ENCODE results near the gene HELT.
"Not testable (repeated sequence)": the region's sequence is repeated elsewhere in the genome, so short reads cannot be mapped to it uniquely, and the experiment has no call there.

HELT gene

GRCh38 chr4:185050286-185050685 is 32.0 kb downstream of the HELT start:
- peaks cover 17% of the 10 kb centered on the region for H3K4me1 ChIP-seq (ENCODE audit: insufficient read depth, low read length)
- not testable (repeated sequence) for H3K4me3 ChIP-seq (ENCODE audit: low read length); H3K9ac ChIP-seq (ENCODE audit: low read depth, low read length); H3K36me3 ChIP-seq (ENCODE audit: insufficient read depth, low read depth, low read length); H3K27ac ChIP-seq (ENCODE audit: low read length); H3K27me3 ChIP-seq (ENCODE audit: insufficient read depth, low read length)
- peaks cover 18% of the 10 kb centered on the region for H3K9me3 ChIP-seq (ENCODE audit: insufficient read depth, low read depth, low read length)

DNA sequence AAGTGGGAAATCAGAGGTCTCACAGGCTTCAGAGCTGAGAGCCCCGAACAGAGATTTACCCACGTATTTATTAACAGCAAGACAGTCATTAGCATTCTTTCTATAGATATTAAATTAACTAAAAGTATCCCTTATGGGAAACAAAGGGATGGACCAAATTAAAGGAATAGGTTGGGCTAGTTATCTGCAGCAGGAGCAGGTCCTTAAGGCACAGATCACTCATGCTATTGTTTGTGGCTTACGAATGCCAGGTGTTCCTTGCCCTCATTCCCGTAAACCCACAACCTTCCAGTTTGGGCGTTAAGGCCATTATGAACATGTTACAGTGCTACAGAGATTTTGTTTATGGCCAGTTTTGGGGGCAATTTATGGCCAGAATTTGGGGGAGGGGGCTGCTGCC is 33.0 kb downstream of the HELT start:
- H3K27ac ChIP-seq (ENCODE audit: low read length); H3K36me3 ChIP-seq (ENCODE audit: insufficient read depth, low read depth, low read length); H3K4me3 ChIP-seq (ENCODE audit: low read length); H3K9ac ChIP-seq (ENCODE audit: low read depth, low read length): not testable (repeated sequence)
- Histone ChIP-seq H3K4me1 (ENCODE audit: insufficient read depth, low read length) (peaks cover 27% of the 10 kb centered on the region), H3K27me3 (ENCODE audit: insufficient read depth, low read length) (peaks cover 18% of the 10 kb centered on the region; the same call in 1 of the 2 replicates), H3K9me3 (ENCODE audit: insufficient read depth, low read depth, low read length) (peaks cover 18% of the 10 kb centered on the region)

- Histone ChIP-seq H3K27me3 (ENCODE audit: insufficient read depth, low read length) (peaks cover 25% of the 10 kb centered on the region; the same call in 1 of the 2 replicates), H3K9ac (ENCODE audit: low read depth, low read length) (no peak overlapping the region), H3K9me3 (ENCODE audit: insufficient read depth, low read depth, low read length) (peaks cover 18% of the 10 kb centered on the region), H3K36me3 (ENCODE audit: insufficient read depth, low read depth, low read length) (0 out of 2 replicates have a peak, but pooled peaks cover 4% of the 10 kb centered on the region), H3K27ac (ENCODE audit: low read length) (no peak overlapping the region), H3K4me3 (ENCODE audit: low read length) (no peak overlapping the region), H3K4me1 (ENCODE audit: insufficient read depth, low read length) (peaks cover 33% of the 10 kb centered on the region)
Observed at GRCh38 chr4:185053746-185054145, 35.5 kb downstream of the HELT start.

DNA sequence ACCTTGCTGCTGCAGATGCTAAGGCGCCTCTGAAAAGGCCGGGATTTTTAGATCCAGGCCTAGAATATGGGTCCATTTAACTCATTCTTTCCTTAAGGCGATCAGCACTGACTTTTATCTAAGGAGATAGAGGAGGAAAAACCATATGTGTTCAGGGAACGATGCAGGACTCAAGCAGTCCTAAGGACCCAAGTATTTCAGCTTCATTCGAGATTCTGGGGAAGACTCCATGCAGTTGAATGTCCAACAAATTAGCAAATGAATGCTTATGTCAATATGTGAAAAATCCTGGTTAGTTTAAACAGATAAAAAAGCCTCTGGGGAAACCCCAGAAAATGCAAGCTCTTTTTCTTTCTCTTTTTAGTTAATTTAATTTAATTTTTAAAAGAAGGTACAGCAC is 36.0 kb downstream of the HELT start:
- Histone ChIP-seq H3K27me3 (ENCODE audit: insufficient read depth, low read length) (peaks cover 25% of the 10 kb centered on the region; the same call in 1 of the 2 replicates), H3K27ac (ENCODE audit: low read length) (no peak overlapping the region), H3K9ac (ENCODE audit: low read depth, low read length) (no peak overlapping the region), H3K4me3 (ENCODE audit: low read length) (0 out of 2 replicates have a peak overlapping the region, but pooled peaks have one; percentile 41), H3K9me3 (ENCODE audit: insufficient read depth, low read depth, low read length) (peaks cover 18% of the 10 kb centered on the region), H3K36me3 (ENCODE audit: insufficient read depth, low read depth, low read length) (0 out of 2 replicates have a peak, but pooled peaks cover 4% of the 10 kb centered on the region), H3K4me1 (ENCODE audit: insufficient read depth, low read length) (peaks cover 33% of the 10 kb centered on the region)

GRCh38 chr4:185054886-185055285 is 36.6 kb downstream of the HELT start:
- Histone ChIP-seq H3K9me3 (ENCODE audit: insufficient read depth, low read depth, low read length) (peaks cover 18% of the 10 kb centered on the region), H3K4me3 (ENCODE audit: low read length) (peak overlapping the region; percentile 41), H3K27me3 (ENCODE audit: insufficient read depth, low read length) (peaks cover 25% of the 10 kb centered on the region; the same call in 1 of the 2 replicates)

DNA sequence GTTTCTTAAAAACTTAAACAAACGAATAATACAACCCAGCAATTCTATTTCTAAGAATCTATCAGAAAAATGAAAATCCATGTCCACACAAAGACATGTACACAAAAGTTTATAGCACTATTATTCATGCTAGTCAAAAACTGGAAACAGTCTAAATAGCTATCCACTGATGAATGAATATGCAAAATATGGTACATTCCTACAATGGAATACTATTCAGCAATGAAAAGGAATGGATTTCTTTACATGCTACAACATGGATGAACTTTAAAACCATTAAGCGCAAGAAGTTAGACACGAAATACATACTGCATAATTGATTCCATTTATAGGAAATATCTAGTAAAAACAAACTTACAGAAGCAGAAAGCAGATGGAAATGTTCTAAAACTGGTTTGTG is 43.3 kb downstream of the HELT start:
- Histone ChIP-seq H3K36me3 (ENCODE audit: insufficient read depth, low read depth, low read length) (no peaks in the 10 kb centered on the region), H3K9ac (ENCODE audit: low read depth, low read length) (no peak overlapping the region), H3K9me3 (ENCODE audit: insufficient read depth, low read depth, low read length) (no peaks in the 10 kb centered on the region), H3K4me3 (ENCODE audit: low read length) (no peak overlapping the region), H3K27me3 (ENCODE audit: insufficient read depth, low read length) (peaks cover 7% of the 10 kb centered on the region; the same call in 1 of the 2 replicates), H3K4me1 (ENCODE audit: insufficient read depth, low read length) (peaks cover 3% of the 10 kb centered on the region; the same call in 1 of the 2 replicates), H3K27ac (ENCODE audit: low read length) (no peak overlapping the region)

More at GRCh38 chr4:185054886-185055285, 36.6 kb downstream of the HELT start:
- Histone ChIP-seq H3K9ac (ENCODE audit: low read depth, low read length) (no peak overlapping the region), H3K36me3 (ENCODE audit: insufficient read depth, low read depth, low read length) (0 out of 2 replicates have a peak, but pooled peaks cover 4% of the 10 kb centered on the region), H3K4me1 (ENCODE audit: insufficient read depth, low read length) (peaks cover 33% of the 10 kb centered on the region), H3K27ac (ENCODE audit: low read length) (no peak overlapping the region)

DNA sequence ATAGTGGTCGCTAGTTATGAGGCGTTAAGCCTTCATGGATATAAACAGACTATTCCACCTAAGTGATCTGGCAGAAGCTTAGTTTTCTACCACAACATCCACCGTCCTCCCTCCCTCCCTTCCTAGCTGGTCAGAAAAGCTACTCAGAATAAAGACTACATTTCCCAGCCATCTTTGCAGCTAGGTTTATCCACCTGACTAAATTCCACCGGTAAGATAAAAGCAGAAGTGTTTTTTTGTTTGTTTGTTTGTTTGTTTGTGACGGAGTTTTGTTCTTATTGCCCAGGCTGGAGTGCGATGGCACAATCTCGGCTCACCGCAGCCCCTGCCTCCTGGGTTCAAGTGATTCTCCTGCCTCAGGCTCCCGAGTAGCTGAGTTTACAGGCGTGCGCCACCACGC is 44.3 kb downstream of the HELT start:
- H3K27ac ChIP-seq (ENCODE audit: low read length) = no peak overlapping the region
- H3K4me1 ChIP-seq (ENCODE audit: insufficient read depth, low read length) = no peaks in the 10 kb centered on the region
- no peak overlapping the region for H3K4me3 ChIP-seq (ENCODE audit: low read length)
- no peaks in the 10 kb centered on the region for H3K36me3 ChIP-seq (ENCODE audit: insufficient read depth, low read depth, low read length)
- H3K27me3 ChIP-seq (ENCODE audit: insufficient read depth, low read length) = peaks cover 7% of the 10 kb centered on the region; the same call in 1 of the 2 replicates
- H3K9me3 ChIP-seq (ENCODE audit: insufficient read depth, low read depth, low read length) = no peaks in the 10 kb centered on the region
- no peak overlapping the region for H3K9ac ChIP-seq (ENCODE audit: low read depth, low read length)

DNA sequence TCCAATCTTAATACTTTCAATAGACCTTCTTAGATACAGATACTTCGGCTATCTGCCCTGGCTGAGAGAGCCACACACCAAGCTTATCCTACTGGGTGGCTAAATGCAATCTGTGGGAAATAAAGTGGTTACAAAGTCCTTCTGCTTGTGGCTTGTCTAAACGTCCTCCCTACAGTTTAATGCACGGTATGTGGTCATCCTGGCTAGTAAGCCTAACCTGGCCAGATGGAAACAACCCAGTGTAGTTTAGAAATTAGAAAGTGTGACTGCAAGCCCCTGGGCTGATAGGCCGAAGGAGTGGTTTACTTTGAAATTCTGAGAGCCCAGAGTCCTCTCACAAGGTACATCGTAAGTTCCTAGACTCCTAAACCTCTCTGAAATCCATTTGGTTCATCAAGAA is 47.9 kb downstream of the HELT start:
- H3K4me3 ChIP-seq (ENCODE audit: low read length) = no peak overlapping the region
- no peak overlapping the region for H3K9ac ChIP-seq (ENCODE audit: low read depth, low read length)
- no peaks in the 10 kb centered on the region for H3K36me3 ChIP-seq (ENCODE audit: insufficient read depth, low read depth, low read length)
- peaks cover 3% of the 10 kb centered on the region; the same call in 1 of the 2 replicates for H3K4me1 ChIP-seq (ENCODE audit: insufficient read depth, low read length)
- H3K9me3 ChIP-seq (ENCODE audit: insufficient read depth, low read depth, low read length) = no peaks in the 10 kb centered on the region
- no peak overlapping the region for H3K27ac ChIP-seq (ENCODE audit: low read length)
- no peaks in the 10 kb centered on the region for H3K27me3 ChIP-seq (ENCODE audit: insufficient read depth, low read length)

DNA sequence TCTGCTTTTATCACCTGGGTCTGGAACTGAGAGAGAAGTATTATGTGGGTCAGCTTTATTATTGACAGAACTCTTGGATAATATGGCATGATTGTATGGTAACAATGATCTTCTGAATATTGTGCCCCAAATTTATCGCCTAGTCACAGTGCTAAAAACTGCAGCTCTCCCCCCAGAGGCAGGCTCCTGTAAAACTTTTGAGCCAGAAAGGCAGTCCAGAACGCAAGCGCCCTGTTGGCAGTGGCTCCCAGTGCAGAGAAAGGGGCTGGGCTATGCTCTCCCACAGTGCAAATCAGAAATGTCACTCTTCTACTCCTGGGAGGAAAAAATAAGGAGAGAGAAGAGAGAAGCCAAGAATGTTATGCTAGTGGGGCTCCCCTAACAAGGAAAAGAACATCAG is 50.5 kb downstream of the HELT start:
- H3K27me3 ChIP-seq (ENCODE audit: insufficient read depth, low read length) = no peaks in the 10 kb centered on the region
- H3K9ac ChIP-seq (ENCODE audit: low read depth, low read length) = peak overlapping the region; percentile 18; the same call in 1 of the 2 replicates
- H3K4me3 ChIP-seq (ENCODE audit: low read length) = no peak overlapping the region

More for the DNA sequence above, 50.5 kb downstream of the HELT start:
- H3K4me1 ChIP-seq (ENCODE audit: insufficient read depth, low read length) = peaks cover 3% of the 10 kb centered on the region; the same call in 1 of the 2 replicates
- H3K27ac ChIP-seq (ENCODE audit: low read length) = no peak overlapping the region
- H3K36me3 ChIP-seq (ENCODE audit: insufficient read depth, low read depth, low read length) = no peaks in the 10 kb centered on the region
- H3K9me3 ChIP-seq (ENCODE audit: insufficient read depth, low read depth, low read length) = no peaks in the 10 kb centered on the region

Measured in iPS-20b (cell line).